ENCODE measurements around the gene GIPC3. TPM values are rescaled to one million over a fixed set of nuclear protein-coding genes. Genes with fewer than 3 reads are reported as not detected.

GIPC3 gene
- total RNA-seq, 1 experiment from 2014 or later, result 0.34 TPM

DNA sequence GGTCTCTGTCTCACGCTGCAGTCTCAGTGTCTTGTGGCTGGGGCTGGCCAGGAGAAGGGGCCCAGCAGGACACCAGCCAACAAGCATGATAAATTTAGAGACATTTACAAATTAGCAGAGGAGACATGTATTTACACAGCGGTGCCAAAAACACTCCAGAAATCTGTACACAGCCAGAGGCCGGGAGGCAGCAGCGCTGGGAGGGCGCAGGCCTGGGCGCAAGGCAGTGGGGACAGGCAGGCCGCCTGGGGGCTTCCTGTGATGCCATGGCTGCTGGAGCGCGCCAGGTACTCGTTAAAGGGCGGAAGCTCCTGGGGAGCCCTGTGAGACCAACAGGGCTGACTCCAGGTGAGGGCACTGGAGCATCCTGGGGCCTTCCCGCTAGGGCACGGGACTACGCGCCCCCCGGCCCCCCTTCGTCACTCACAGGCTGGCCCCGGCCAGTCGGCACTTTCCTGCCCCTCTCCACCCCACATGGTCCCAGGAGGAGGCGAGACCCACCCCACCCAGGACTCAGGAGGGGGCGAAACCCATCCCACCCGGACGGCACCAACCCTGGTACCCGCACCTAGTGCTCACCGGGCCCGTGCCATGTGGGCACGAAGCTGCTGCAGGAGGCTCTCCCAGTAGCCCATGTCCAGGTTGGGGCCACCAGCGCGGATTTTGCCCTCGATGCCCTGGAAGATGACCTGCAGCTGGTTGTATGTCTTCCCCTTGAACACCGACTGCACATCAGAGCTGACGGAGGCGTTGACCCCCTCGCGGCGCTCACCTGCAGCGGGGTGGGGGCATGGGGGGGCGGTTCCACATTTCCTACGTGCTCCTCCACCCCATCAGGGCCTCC, 28.8 kb downstream of the GIPC3 start:
- POLR2A ChIA-PET (ENCODE audit: low non-redundant PET), result no interaction called here
- BruUV-seq (replicated peaks), result no TSS peak

DNA sequence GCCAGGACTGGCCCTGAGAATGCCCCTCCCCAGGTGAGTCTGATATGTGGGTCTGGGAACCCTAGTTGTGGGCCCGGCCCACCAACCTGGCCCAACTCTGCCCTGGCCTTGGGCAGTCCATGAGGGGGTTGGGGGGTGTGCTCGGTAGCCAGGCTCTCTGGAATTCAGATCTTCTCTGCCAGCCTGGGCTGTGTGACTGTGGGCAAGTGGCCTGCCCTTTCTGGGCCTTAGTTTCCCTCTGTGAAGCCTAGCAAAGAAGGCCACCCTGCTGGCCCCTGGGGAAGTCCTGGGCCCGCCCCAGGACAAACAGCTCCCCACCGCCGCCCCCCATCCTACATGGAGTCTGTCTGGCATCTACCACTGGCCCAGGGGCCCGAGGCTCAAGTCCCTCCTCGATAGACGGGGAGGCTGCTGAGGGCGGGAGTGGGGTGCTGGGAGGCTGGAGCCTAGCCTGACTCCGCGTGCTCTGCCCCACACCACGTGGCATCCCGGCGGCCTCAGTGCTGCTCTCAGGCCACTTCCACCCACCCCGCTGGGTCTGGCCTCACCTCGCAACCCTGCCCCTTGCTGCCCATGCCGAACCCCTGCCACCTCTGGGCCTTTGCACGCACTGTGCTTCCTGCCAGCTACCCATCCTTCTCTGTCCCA, 29.7 kb downstream of the GIPC3 start:
- intact Hi-C loops (cut with micrococcal nuclease; ENCODE audit: unreplicated experiment), result loop anchor here (5.0 kb wide), 1 partner anchor 288 kb away; no protein-coding TSS in a partner anchor
- ChIA-PET POLR2A (ENCODE audit: low non-redundant PET) (no interaction called here), CTCF (no interaction called here)
- Histone ChIP-seq H3K36me3 (ENCODE audit: insufficient read depth, low read length, poor library complexity, severe bottlenecking) (peaks cover 8% of the 10 kb centered on the region), H3K27ac (ENCODE audit: low read depth, low read length, poor library complexity, severe bottlenecking) (no peak overlapping the region), H3K9me3 (ENCODE audit: low read depth, low read length, poor library complexity, severe bottlenecking) (no peaks in the 10 kb centered on the region), H3K4me1 (ENCODE audit: insufficient read depth, low read length, poor library complexity, severe bottlenecking) (no peaks in the 10 kb centered on the region), H3K4me3 (ENCODE audit: low read depth, low read length, poor library complexity, severe bottlenecking) (no peak overlapping the region), H3K27me3 (replicated peaks; ENCODE audit: insufficient read depth, low read depth, low read length, poor library complexity) (no peaks in the 10 kb centered on the region)
- TF ChIP-seq, protein P1, sequence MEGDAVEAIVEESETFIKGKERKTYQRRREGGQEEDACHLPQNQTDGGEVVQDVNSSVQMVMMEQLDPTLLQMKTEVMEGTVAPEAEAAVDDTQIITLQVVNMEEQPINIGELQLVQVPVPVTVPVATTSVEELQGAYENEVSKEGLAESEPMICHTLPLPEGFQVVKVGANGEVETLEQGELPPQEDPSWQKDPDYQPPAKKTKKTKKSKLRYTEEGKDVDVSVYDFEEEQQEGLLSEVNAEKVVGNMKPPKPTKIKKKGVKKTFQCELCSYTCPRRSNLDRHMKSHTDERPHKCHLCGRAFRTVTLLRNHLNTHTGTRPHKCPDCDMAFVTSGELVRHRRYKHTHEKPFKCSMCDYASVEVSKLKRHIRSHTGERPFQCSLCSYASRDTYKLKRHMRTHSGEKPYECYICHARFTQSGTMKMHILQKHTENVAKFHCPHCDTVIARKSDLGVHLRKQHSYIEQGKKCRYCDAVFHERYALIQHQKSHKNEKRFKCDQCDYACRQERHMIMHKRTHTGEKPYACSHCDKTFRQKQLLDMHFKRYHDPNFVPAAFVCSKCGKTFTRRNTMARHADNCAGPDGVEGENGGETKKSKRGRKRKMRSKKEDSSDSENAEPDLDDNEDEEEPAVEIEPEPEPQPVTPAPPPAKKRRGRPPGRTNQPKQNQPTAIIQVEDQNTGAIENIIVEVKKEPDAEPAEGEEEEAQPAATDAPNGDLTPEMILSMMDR (conservative IDR thresholded peaks at IDR 0.05; ENCODE audit: low read depth, low read length), result no peak
- no peak for TF ChIP-seq EZH2 (IDR thresholded peaks at IDR 0.05; ENCODE audit: borderline replicate concordance, low read depth, low read length, poor library complexity, severe bottlenecking)
- BruUV-seq (replicated peaks), result no TSS peak
- DNase-seq (ENCODE audit: low spot score), result no peak

More for the DNA sequence above, 28.8 kb downstream of the GIPC3 start:
- CTCF ChIA-PET, result no interaction called here
- no peak for TF ChIP-seq EZH2 (IDR thresholded peaks at IDR 0.05; ENCODE audit: borderline replicate concordance, low read depth, low read length, poor library complexity, severe bottlenecking)
- TF ChIP-seq, protein P1 (conservative IDR thresholded peaks at IDR 0.05; ENCODE audit: low read depth, low read length), result no peak
- Histone ChIP-seq H3K4me1 (ENCODE audit: insufficient read depth, low read length, poor library complexity, severe bottlenecking) (no peaks in the 10 kb centered on the region), H3K27me3 (replicated peaks; ENCODE audit: insufficient read depth, low read depth, low read length, poor library complexity) (no peaks in the 10 kb centered on the region), H3K27ac (ENCODE audit: low read depth, low read length, poor library complexity, severe bottlenecking) (no peak overlapping the region), H3K9me3 (ENCODE audit: low read depth, low read length, poor library complexity, severe bottlenecking) (no peaks in the 10 kb centered on the region), H3K36me3 (ENCODE audit: insufficient read depth, low read length, poor library complexity, severe bottlenecking) (peaks cover 8% of the 10 kb centered on the region), H3K4me3 (ENCODE audit: low read depth, low read length, poor library complexity, severe bottlenecking) (no peak overlapping the region)
- no peak for DNase-seq (ENCODE audit: low spot score)
- intact Hi-C loops (cut with micrococcal nuclease; ENCODE audit: unreplicated experiment), result no loop called here

DNA sequence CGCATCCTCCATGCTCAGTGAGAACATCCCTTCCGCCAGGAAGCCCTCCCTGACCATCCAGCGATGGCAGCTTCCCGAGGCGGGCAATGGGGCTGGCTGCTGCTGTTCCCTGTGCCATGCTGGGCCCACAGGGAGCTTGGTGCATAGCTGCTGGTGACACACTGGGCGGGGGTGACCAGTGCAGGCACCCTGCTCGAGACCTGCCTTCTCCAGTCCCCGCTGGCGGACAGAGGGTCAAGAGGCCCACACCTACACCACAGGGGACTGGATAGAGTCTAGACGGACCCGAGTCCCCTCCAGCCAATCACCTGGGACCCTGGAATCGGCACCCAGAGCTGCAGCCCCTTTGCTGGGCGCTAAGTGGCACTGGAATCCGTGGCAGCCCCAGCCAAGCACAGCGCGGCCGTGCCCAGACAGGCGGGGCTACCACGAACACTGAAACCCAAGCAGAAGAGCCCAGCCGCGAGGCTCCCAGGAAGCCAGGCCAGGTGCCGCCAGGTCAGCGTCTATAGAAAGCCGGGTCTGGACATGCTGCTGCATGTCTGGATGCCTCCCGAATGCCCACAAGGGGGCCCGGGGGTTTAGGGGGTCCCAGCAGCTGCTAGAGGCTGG, 30.4 kb downstream of the GIPC3 start:
- CTCF ChIA-PET, result no interaction called here
- no peaks in the 10 kb centered on the region for H3K9me3 ChIP-seq (ENCODE audit: low read depth, low read length, poor library complexity, severe bottlenecking)
- no peak for TF ChIP-seq EZH2 (IDR thresholded peaks at IDR 0.05; ENCODE audit: borderline replicate concordance, low read depth, low read length, poor library complexity, severe bottlenecking)
- TF ChIP-seq, protein P1 (conservative IDR thresholded peaks at IDR 0.05; ENCODE audit: low read depth, low read length), result no peak
- intact Hi-C loops (cut with micrococcal nuclease; ENCODE audit: unreplicated experiment), result loop anchor here (5.0 kb wide), 1 partner anchor 288 kb away; no protein-coding TSS in a partner anchor
- H3K4me1 ChIP-seq (ENCODE audit: insufficient read depth, low read length, poor library complexity, severe bottlenecking), result no peaks in the 10 kb centered on the region
- DNase-seq (ENCODE audit: low spot score), result no peak
- no peak overlapping the region for H3K27ac ChIP-seq (ENCODE audit: low read depth, low read length, poor library complexity, severe bottlenecking)
- POLR2A ChIA-PET (ENCODE audit: low non-redundant PET), result no interaction called here
- no peaks in the 10 kb centered on the region for H3K27me3 ChIP-seq (replicated peaks; ENCODE audit: insufficient read depth, low read depth, low read length, poor library complexity)
- no TSS peak for BruUV-seq (replicated peaks)
- peaks cover 8% of the 10 kb centered on the region for H3K36me3 ChIP-seq (ENCODE audit: insufficient read depth, low read length, poor library complexity, severe bottlenecking)
- no peak overlapping the region for H3K4me3 ChIP-seq (ENCODE audit: low read depth, low read length, poor library complexity, severe bottlenecking)
